SH-SY5Y (cell line): Measurements from ENCODE around the gene FRMD4A.

ENCODE experiments used
- GATA2 ChIP-seq: IDR thresholded peaks from 2 replicates; pipeline ENCODE4 v1.6.1; 2011; ENCODE audit warnings: mild to moderate bottlenecking, low read depth, low read length
- GATA3 ChIP-seq: IDR thresholded peaks from 2 replicates; pipeline ENCODE4 v1.6.1; 2011; ENCODE audit warnings: low read depth, mild to moderate bottlenecking, low read length, moderate library complexity

- TF ChIP-seq GATA2 (no peak), GATA3 (no peak)
Measured at GRCh38 chr10:13890233-13891127, 440.2 kb downstream of the FRMD4A start.
